SK-N-SH (cell line): Measurements from ENCODE around the gene GRK1. TPM values are rescaled to one million over a fixed set of nuclear protein-coding genes. Genes with fewer than 3 reads are reported as not detected.

Experiments
- CTCF ChIA-PET: fragments of 300-600, 350-600 bp; formaldehyde crosslinking; extraction: SDS; loops from one replicate; lab custom pipeline; 2021; lab: Yijun Ruan, JAX
- POLR2A ChIA-PET: fragments of 350-600 bp; sonication (Branson Sonifier 250); formaldehyde crosslinking; extraction: SDS; loops from one replicate; lab custom pipeline; 2020; ENCODE audit warnings: antibody characterized with exemption, inconsistent platforms; lab: Yijun Ruan, JAX
- DNase-seq: peaks from one replicate; pipeline ENCODE4 v3.0.0; 2012
- H2AFZ ChIP-seq: fragments of 200-600 bp; sonication (generic); 2 replicates; pipeline ENCODE4 v1.8.1; 2016; ENCODE audit warnings: antibody characterized with exemption, mild to moderate bottlenecking, low read depth
- H3F3A ChIP-seq: fragments of 200-600 bp; sonication (generic); replicated peaks from 2 replicates; pipeline ENCODE3; 2016; ENCODE audit warnings: antibody characterized with exemption, mild to moderate bottlenecking; ENCODE audit not compliant: insufficient read depth
- H3K27ac ChIP-seq, 2 experiments: fragments of 200-500 bp in 1 of 2; fragments of 200-600 bp in 1 of 2; sonication (Bioruptor generic) in 1 of 2; sonication (generic), shearing (Covaris generic) in 1 of 2; 2 replicates each; pipeline versions ENCODE4 v1.5.1 to v1.6.1; 2014 to 2016; ENCODE audit warnings: low read depth in 2 of 2, inconsistent platforms in 1 of 2, low read length in 1 of 2, mild to moderate bottlenecking in 1 of 2, mixed read lengths in 1 of 2
- H3K27me3 ChIP-seq: fragments of 200-600 bp; sonication (generic), shearing (Covaris generic); 2 replicates; pipeline ENCODE4 v1.6.1; 2016; ENCODE audit warnings: mixed run types; ENCODE audit not compliant: insufficient read depth
- H3K36me3 ChIP-seq, 2 experiments: fragments of 200-500 bp in 1 of 2; fragments of 200-600 bp in 1 of 2; sonication (Bioruptor generic) in 1 of 2; sonication (generic) in 1 of 2; replicated peaks in 1 of 2; 2 replicates each; pipeline versions ENCODE3 to v1.5.1; 2014 to 2016; ENCODE audit warnings: low read length in 1 of 2, mild to moderate bottlenecking in 1 of 2; ENCODE audit not compliant: insufficient read depth in 2 of 2, control insufficient read depth in 1 of 2
- H3K4me1 ChIP-seq, 2 experiments: fragments of 200-500 bp in 1 of 2; fragments of 200-600 bp in 1 of 2; sonication (Bioruptor generic) in 1 of 2; sonication (generic), shearing (Covaris generic) in 1 of 2; 2 replicates each; pipeline versions ENCODE4 v1.5.1 to v1.6.1; 2014 to 2016; ENCODE audit warnings: low read depth in 1 of 2, low read length in 1 of 2, mixed run types in 1 of 2; ENCODE audit not compliant: insufficient read depth in 2 of 2, control insufficient read depth in 1 of 2
- H3K4me2 ChIP-seq: fragments of 200-600 bp; sonication (generic), shearing (Covaris generic); 2 replicates; pipeline ENCODE4 v1.6.1; 2017; ENCODE audit warnings: mixed run types
- H3K4me3 ChIP-seq, 2 experiments: fragments of 200-500 bp in 1 of 2; fragments of 200-600 bp in 1 of 2; sonication (Bioruptor generic) in 1 of 2; sonication (generic), shearing (Covaris generic) in 1 of 2; 2 replicates each; pipeline versions ENCODE4 v1.5.1 to v1.8.1; 2014 to 2016; ENCODE audit warnings: low read depth in 2 of 2, inconsistent platforms in 1 of 2, low read length in 1 of 2, mild to moderate bottlenecking in 1 of 2, mixed read lengths in 1 of 2, moderate library complexity in 1 of 2
- H3K79me2 ChIP-seq: fragments of 200-600 bp; sonication (generic); 2 replicates; pipeline ENCODE4 v1.8.1; 2017; ENCODE audit warnings: mild to moderate bottlenecking; ENCODE audit not compliant: insufficient read depth
- H3K9ac ChIP-seq: fragments of 200-600 bp; sonication (generic); 2 replicates; pipeline ENCODE4 v1.6.1; 2017; ENCODE audit warnings: mixed run types
- H3K9me2 ChIP-seq: fragments of 200-600 bp; sonication (generic); 2 replicates; pipeline ENCODE4 v1.6.1; 2017; ENCODE audit warnings: mixed run types
- H3K9me3 ChIP-seq: fragments of 200-600 bp; sonication (generic); 2 replicates; pipeline ENCODE4 v1.6.1; 2017; ENCODE audit warnings: mixed run types, mild to moderate bottlenecking, moderate library complexity
- H4K20me1 ChIP-seq: fragments of 200-600 bp; sonication (generic); 2 replicates; pipeline ENCODE4 v1.6.1; 2017; ENCODE audit warnings: mild to moderate bottlenecking, mixed run types; ENCODE audit not compliant: insufficient read depth
- FOXJ3 ChIP-seq: sonication (generic); formaldehyde crosslinking; IDR thresholded peaks from 2 replicates; pipeline ENCODE4 v1.5.1; 2020; ENCODE audit warnings: mild to moderate bottlenecking, missing genetic modification reagents
- IRF3 ChIP-seq: fragments of 150-350 bp; IDR thresholded peaks from 2 replicates; pipeline ENCODE4 v1.6.1; 2016; ENCODE audit warnings: mild to moderate bottlenecking, low read depth, low read length
- RAD21 ChIP-seq: IDR thresholded peaks from 2 replicates; pipeline ENCODE4 v1.6.1; 2012; ENCODE audit warnings: mild to moderate bottlenecking, low read length
- REST ChIP-seq: IDR thresholded peaks from 2 replicates; pipeline ENCODE4 v1.6.1; 2012; ENCODE audit warnings: mild to moderate bottlenecking, low read depth, low read length, moderate library complexity
- RXRA ChIP-seq: IDR thresholded peaks from 2 replicates; pipeline ENCODE4 v1.4.0; 2012; ENCODE audit warnings: low read depth, mild to moderate bottlenecking, borderline replicate concordance
- TCF12 ChIP-seq: IDR thresholded peaks from 2 replicates; pipeline ENCODE4 v1.4.0; 2012
- USF2 ChIP-seq: fragments of 150-350 bp; IDR thresholded peaks from 2 replicates; pipeline ENCODE4 v1.6.1; 2017; ENCODE audit warnings: antibody characterized with exemption, low read length, low read depth, borderline replicate concordance
- ZBTB33 ChIP-seq: IDR thresholded peaks from 2 replicates; pipeline ENCODE4 v1.4.0; 2012; ENCODE audit warnings: low read depth, borderline replicate concordance
- WGBS: methylation state at CpG from one replicate; pipeline ENCODE4 v1.1.6; 2017; ENCODE audit warnings: low lambda C conversion rate; 5-methylcytosine and 5-hydroxymethylcytosine counted together
- polyA plus RNA-seq, 3 experiments: library from polyadenylated mRNA; depleted of rRNA; stranded (reverse); fragments of >200 nt; gene quantifications; 2 replicates each; pipeline ENCODE4 v1.2.3, GENCODE V29; 2012

The GRK1 gene
- polyA plus RNA-seq, 1 of the 3 experiments (the other 2 are of a cell fraction): 0.12 TPM

- H4K20me1 ChIP-seq: no peaks in the 10 kb centered on the region
- no peaks in the 10 kb centered on the region for H3K79me2 ChIP-seq
- TF ChIP-seq RXRA (no peak), RAD21 (no peak), REST (no peak), TCF12 (no peak), ZBTB33 (no peak), IRF3 (no peak), USF2 (no peak), FOXJ3 (no peak)
- POLR2A ChIA-PET: no interaction called here
- H3K4me3 ChIP-seq: no peak overlapping the region
- WGBS: 91% methylated on average over 18 of the region's 24 CpGs
- no peaks in the 10 kb centered on the region for H3K9me2 ChIP-seq
- no peak overlapping the region for H3K27ac ChIP-seq
- H3K4me1 ChIP-seq: peaks cover 0 to 34% of the 10 kb centered on the region in 2 experiments; a peak in 1 of 4 replicates
- no peak overlapping the region for H2AFZ ChIP-seq
- no peak overlapping the region for H3K4me2 ChIP-seq
- H3K36me3 ChIP-seq: no peaks in the 10 kb centered on the region
- no peaks in the 10 kb centered on the region for H3K27me3 ChIP-seq
- CTCF ChIA-PET: no interaction called here
- H3F3A ChIP-seq: no peaks in the 10 kb centered on the region
- H3K9ac ChIP-seq: no peak overlapping the region
- no peak for DNase-seq
- H3K9me3 ChIP-seq: no peaks in the 10 kb centered on the region
These were observed 76.6 kb downstream of the GRK1 start for GRCh38 chr13:113743366-113744195.
